ENCODE measurements around the gene WNT9A.

WNT9A gene

DNA sequence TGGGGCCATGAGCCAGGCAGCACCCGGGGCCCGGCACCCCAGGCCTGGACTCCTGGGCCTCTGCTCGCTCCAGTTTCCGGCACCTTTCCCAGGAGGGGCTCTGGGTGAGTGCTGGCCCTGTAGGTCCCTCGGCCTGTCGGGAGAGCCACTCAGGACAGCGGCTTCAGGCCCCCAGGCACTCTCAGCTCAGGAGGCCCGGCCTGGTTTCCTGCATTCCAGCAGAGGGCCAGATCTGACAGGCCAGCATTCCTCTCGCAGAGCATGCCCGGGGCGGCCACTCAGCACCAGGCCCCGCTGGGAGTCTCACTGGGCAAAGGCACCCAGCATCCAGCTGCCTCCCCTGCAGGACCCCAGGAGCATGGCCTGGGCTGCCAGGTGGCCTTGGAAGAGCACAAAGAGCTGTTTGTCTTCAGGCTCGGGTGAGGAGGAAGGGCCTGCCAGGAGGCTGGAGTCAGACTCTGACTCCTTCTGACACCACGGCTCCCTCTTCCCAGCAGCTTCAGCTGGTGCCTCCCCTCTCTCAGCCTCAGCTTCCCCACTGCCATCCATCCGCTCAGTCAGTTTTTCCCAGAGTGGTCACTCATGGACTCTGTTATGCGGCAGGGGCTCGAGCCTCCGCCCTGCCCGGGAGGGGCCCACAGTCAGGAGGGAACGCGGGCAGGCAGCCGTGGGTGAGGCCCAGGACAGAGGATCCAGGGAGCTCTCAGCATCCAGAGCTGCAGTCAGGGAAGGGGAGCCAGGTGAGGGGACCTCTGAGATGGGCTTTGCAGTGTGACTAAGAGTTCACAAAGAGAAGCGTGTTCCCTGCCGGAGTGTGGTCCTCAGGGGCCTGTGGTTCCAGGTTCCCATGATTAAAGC, 51.7 kb downstream of the WNT9A start:
- DNase-seq, result peak; percentile 13

DNA sequence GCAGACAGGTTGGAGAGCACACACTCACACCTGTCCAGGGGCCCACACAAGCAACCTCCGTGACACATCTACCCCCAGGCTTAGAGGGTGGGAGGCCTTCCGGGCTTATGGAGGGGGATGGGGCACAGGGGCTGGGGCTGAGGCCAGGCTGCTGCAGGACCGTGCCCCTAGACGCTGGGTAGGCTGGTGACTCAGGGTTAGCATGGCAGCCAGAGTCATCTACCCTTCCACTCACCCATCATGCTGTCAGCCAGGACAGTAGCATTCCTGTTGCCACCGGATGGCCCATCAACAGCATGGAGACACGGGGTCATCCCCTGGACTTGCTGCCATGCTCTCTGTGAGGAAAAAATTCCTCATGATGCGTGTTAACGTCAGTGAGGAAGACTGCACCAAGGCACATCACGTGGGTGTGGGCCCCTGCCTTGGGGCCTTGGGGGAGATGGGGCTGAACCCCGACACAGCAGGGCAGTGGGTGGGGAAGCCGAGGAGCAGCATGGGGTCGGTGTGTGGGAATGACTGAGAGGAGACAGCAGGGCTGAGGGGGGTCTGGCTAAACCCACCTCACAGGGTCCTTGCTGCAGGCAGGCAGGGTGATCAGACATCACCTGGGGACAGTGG, 52.8 kb downstream of the WNT9A start:
- no peak for DNase-seq

DNA sequence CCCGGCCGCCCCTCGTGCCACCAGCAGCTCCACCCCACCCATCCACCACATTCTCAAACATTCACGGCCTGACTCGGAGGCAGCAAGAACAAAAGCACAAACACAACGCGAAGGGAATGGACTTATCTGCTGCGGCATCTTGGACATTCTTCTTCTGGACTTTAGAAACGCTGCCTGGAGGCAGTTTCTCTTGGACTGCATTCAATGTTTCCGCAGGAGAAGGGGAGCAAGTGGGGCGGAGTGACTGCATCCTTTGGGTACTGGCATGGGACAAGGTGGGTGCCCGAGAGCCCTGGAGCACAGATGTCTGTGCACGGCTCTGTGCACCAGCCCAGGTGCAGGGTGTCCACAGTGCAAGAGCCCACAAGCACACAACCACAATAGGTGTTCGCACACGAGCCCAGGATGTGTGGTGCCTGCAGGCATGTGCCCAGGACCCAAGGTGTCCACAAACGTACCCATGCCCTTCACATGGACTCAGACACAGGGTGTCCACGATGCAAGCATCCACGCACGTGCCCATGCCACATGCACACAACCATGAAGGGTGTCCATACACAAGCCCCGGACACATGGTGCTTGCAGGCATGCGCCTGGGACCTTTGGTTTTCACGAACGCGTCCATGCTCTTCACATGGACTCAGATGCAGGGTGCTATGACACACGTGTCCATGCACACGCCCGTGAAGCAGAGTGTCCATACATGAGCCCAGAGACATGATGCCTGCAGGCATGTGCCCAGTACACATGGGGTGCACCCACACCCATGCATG, 53.6 kb downstream of the WNT9A start:
- DNase-seq, result no peak

DNA sequence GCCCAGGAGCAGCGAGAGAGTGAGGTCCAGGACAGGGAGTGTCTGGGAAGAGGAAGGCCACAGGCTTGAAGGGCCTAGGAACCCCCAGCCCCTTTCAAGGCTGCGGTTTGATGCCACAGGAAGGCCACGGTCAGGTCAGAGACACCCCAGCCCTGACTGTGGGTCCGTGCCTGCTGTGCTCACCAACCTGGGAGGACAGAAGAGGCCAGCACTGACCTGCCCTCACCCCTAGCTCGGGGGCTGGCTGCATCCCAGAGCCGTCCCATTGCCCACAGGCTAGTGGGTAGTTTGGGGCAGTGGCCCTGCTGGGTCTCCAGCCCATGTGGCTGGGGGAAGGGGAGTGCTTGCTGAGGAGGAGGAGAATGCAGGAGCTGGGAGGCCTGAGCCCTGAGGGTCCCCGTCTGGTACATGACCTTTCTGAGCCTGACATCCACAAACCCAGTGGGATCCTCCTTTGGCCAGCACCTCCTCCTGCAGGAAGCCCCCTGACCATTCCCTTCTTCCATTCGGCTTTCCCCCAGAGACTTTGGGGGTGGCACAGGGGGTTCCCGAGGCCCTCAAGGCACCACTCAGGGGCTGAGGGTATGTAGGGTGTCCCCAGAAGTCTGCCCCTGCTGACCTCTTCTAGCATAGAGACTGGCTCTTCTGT, 54.3 kb downstream of the WNT9A start:
- DNase-seq, result no peak

DNA sequence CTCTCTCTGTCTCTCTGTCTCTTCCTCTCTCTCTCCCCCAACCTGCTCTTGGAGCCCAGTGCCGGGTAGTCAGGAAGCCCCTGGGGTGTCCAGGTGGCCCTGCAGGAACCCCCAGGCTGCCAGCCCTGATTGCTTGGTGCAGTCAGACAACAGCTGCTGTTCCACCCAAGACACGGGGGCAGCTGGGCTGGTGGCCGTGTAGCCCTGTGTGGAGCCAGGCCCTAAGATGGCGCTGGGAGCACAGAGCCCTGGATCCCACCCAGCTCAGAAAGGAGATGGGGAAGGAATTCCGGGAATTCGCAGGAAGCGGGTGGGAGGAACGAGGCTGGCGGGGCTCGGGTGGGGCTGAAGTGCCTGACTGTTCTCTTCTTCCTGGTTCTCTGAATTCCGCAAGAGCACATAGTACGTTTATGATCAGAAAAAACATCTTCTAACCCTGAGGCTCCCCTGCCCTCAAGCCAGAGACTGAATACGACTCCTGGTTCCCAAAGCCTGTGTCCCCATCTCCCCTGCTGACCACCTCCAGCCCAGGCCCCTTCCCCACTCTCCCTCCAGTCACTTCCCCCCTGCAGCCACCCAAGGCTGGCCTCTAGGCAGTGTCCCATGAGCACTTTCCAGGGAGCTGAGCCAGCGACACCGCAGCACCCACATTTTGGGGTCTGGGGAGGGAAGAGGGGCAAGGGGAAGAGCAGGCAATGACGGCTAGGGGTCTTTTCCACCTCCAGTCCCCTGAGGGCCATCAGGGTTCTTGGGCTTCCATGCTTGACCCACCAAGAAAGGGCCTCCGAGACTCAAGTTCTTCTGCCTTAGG, 55.0 kb downstream of the WNT9A start:
- no peak for DNase-seq

DNA sequence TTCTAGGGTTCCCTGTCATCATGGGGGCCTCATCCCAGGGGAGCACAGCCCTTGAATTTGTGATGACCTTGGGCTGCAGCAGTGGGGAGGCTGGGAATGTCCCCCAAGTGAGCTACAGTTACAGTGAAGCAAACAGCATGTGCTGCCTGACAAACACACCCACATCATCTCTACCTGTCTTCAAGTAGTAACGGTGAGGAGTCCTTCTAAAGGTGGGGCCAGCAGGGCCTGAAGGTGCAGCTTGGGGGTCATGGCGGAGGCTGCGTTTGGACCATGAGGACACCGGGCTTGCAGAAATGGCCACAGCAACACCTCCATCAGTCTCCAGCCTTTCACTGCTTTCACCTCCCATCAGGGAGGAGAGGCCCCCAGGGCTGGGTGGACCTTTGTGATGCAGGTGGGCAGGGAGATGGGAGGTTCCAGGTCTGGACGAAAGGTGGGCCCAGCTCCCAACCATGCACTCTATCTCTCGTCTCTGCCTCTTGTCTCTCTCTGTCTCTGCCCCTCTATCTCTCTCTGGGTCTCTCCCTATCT, 55.7 kb downstream of the WNT9A start:
- no peak for DNase-seq

DNA sequence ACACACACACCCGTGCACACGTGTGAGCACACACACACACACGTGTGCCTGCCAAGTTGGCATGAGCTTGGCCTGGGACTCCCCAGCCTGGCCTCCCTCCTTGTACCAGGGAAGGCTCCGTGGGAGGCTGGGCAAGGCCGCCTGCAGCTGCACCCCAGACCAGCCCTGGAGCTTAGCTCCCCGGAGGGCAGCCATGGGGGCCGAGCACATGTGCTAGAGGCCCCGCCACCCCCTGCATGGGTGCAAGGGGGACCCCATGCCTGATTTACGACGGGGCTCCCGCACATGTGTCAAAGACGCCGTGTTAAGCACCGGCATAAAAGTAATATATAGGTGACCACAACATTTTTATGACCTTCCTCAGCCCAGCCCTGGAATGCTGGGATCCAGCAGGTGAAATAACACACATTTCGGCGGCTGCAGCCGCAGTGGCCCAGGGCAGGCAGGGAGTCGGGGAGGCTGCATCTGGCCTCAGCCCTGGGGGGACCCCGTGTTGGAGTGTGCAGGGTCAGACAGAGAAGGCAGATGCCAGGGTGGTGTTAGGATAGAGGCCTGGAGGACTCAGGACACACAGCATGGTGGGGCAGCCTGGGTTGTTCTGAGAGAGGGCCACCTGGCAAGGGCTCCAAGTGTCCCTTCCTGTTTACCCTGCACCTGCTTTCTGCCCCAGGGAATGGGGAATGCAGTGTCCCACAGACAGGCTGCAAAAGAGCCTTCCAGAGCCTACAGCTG, 56.3 kb downstream of the WNT9A start:
- DNase-seq, result peak; percentile 34

DNA sequence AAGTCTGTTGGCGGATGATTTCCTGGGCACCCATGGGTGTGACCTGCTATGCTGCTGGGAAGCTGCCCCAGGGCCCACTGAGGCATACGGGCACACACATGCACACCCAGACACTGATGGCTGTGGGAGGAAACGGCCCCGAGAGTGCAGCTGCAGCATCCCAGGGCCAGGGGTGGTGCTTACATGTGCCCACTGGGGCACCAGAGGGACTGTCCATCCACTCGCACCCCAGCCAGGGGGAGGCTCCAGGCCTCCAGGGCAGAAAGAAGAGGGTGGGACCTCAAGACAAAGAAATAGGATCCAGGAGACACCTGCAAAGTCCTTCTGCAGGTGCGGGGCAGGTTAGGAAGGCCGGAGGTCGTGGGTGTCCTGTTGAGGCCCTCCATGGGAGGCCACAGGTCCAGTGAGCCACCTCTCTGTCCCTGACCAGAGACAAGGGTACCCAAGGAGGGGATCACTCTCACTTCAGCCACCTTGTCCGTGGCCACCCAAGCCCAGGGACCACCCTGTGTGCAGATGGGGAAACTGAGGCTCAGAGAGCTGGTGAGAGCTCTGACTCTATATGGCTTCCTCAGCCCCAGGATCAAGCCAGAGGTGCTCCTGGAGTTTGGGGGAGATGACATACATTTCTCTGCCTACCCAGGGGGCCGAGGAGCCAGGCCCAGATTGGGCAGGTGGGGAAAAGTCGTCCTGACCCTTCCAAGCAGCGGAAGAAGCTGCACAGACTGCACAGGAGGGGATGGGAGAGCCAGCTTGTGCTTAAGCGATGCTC, 57.1 kb downstream of the WNT9A start:
- DNase-seq, result peak; percentile 14

DNA sequence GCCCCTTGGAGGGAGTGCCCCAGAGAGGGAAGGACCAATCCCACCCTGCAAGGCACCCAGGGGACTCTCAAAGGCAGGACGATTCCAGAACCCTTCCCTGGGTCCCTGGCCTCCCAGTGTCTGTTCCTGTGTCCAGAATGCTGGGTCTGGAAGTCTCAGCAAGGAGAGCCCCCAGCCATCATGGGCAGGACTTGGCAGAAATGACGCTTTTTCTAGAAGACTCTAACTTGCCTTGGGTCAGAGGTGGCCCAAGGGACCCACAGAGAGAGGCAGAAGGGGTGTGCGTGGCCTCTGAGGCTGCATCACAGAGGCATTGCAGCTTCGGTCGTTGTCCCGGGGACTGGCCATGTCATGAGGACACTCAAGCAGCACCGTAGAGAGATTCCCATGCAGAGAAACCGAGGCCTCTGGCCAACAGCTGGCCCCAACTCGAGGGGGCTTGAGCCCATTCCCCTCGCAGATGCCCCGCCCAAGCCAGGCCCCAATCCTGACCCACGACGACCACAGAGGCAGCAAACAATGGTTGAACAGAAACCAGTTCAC, 57.8 kb downstream of the WNT9A start:
- no peak for DNase-seq

DNA sequence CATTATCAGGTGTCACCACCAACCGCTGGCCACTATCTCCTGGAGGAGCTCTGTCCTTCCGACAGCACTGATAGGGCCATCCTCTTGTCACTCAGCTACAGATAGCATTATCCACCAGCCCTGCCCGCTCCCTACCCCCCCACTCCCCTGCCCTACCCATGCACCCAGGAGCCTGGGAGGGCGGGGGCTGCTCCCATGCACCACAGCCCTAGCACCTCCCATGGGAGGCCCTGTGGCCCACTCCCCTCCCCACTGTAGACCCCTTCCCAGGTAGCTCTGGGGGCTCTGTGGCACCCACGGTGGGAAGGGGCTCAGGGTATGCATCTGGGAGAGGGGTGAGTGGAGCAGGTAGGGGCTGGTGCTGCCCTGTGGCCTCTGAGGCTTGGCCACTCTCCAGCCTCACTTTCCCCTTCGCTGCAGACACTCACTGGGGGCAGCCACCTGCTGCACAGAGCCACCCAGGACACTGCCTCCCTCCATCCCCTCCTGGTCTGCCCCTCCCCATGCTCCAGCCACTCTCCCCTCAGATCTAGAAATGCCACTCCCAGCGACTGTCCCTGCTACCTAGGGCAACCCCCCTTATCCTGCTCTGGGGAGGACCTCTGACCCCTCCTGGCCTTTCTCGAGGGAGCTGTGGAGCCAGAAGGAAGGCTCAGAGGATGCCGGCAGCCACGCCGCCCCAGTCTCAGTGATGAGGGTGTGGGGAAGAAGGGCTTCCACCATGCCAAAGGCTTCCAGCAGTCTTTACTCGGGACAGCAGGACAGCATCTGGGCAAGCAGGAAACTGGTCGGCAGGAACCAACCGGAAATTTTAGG, 58.5 kb downstream of the WNT9A start:
- DNase-seq, result no peak

DNA sequence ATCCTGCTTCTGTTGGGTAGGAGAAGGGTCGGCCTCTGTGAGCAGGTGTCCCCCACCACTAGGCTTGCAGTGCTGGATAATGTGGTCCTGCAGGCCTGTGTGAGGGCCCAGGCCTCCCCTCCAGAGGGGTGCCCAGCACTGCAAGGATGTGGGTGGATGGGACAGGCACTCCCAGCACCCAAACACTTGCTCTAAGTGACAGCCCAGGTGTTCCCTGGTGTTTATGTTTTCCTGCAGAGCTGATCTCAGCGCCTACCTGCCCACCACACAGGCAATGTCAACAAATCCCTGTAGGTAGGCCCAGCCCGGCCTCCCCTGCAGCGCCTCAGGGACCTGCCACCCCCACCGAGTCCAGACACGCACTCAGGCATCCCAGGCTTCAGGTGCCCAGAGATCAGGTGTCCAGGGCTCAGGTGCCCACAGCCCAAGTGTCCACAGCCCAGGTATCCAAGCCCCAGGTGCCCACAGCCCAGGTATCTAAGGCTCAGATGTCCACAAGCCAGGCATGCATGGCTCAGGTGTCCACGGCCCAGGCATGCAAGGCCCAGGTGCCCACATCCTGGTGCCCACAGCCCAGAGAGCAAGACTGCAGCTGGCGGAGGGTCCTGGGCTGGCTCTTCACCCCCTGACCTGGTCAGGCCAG, 59.2 kb downstream of the WNT9A start:
- peak; percentile 69 for DNase-seq

DNA sequence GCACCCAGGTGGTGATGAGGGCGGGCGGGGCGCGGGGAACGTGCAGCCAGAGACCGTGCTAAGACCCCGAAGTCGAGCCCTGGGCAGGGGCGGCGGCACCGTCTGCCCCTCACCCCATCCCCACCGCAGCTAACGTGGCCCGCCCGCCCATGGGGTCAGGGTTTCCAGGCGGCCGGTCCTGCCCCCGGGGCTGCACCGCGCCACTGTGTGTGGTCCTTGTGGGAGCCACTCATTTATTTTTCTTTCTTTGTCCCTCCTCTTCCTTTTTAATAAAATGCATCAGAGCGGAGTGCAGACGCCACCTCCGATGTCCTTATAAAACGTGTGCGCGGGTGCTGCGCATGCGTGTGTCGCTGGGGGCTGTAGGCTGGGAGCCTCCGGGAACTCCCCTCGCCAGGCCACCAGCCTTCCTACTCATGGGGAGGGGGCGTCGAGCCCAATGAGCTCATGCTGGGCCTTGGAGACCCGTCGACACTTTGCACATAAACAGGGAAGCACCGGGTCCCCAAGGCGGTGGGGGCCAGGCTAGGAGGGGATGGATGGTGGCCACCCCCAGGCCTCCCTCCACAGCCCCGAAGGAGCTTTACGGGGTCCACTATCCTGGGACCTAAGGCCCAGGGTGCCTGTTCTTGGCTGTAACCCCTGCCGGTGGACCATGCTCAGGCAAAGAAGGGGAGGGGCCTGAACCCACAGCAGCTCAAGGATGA, 59.9 kb downstream of the WNT9A start:
- no peak for DNase-seq

DNA sequence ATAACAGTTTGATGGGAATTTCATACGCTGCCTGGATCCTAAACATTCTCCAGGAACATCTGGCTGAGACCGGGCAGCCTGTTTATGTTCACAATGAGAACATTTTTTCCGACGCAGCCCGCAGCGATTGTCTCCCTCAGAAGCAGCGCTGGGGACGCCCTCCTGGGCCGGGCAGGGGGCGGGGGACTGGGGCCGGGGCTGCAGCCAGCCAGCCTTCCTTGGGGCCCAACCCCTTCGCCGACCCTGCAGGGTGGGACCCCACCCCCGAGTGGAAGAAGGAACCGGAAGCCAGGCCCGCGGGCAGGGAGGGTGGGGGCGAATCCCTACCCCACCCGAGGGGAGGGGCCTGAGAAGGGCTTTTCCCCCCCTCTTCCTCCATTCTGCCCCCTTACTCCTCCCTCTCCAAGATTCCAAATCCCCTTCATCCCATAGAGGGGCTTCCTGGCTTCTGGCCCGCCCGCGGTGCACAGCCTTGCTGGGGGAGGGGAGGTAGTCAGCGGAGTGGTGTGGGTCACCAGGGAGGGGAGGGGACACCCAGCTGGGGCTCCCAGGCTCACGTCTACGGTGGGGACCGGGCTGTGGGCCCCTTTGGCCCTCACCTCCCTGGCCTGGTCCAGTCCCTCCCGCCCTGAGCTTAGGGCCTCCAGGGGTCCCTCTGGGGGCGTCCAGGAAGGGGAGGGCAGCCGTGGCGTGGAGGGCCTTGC, 60.6 kb downstream of the WNT9A start:
- peak; percentile 49 for DNase-seq

DNA sequence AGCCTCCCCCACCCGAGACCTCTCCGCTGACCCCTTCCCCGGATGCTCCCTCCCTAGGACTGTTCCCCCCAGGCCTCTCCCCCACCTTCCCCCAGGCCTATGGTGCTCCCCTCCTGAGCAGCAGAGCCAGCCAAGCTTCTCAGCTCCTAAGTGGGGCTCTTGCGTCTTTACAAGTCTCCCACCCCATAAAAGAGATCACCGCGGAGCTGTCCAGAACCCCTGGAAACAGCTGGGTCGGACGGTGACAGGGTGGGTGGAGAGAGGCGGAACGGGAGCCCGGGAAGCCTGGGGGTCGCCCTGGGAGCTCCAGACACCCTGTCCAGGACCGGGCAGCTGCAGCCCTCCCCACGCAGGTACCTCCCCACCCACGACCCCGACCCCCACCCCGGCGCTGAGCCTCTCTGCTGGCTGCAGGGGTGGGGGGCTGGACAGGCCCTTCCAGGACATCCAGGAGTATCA, 61.2 kb downstream of the WNT9A start:
- DNase-seq, result no peak

DNA sequence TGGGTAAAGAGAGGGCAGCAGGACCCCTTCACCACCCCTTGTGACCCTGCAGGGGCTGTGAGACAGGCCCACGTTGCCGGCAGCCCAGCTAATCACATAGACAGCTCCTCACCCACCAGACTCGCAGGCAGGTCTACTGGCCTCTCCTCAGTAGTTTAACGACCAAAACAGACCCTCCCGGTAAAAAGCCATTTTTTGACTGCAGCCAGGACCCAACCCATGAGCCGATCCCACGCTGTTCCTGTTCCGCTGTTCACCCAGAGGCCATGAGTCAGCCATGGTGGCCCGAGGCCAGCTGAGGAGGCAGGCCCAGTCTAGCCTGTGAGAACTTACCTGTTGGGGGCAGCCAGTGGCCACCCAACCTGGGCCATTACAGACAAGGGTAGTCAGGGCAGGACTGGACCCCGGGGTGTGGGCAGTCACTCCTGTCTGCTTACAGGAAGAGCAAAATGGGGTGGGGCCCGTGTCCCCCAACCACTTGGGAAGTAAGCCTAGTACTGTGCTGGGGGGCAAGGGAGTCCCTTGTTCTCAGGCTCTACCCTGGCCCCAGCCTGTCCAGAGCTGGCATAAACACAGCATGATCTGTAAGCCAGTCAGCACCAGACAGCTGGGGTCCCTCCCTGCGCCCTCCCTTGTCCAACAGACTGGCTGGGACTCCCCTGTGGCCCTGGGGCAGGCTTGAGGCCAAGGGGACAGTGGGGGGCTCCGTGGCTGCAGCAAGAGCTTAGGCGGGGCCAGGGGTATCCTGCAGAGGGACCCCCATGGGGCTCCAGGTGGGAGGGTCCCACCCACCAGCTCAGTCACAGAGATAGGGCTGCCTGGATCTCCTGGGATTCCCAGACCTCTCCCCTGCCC, 61.9 kb downstream of the WNT9A start:
- no peak for DNase-seq

DNA sequence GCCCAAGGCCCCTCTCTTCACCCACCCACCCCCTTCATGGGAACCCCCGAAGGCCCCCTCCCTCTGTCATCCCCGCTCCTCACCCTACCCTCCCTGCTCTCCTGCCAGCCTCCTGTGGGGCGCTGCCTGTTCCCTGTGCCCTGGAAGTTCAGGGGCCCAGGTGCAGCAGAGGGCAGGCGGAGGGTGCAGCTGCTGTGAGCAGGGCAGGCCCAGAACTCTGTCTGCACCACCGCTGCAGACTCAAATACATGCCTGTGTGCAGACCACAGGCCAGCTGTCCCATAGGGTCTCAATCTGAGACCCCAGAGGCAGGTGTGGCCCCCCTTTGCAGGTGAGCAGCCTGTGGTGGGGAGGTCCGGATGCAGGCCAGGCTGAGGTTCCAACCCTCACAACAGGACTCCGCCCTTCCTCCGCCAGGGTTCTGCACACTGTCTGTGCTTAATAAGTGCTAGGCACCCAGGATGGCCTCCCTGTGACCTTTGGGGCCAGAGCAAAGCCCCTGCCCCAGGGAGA, 62.5 kb downstream of the WNT9A start:
- no peak for DNase-seq
